Stimulated activated CD8-positive, alpha-beta memory T cell treated with anti-CD3 and anti-CD28 coated beads, Interleukin-2, amount 100 ng/mL, for 1 hour (primary cell): Measurements from ENCODE around the gene PCDH15.
"Not testable (repeated sequence)": the region's sequence is repeated elsewhere in the genome, so short reads cannot be mapped to it uniquely, and the experiment has no call there.

Experiments used
- DNase-seq, 2 donors: peaks; one replicate each; pipeline ENCODE4 v3.0.0-alpha.2; 2020; ENCODE audit warnings: low read depth in 2 of 2

Gene PCDH15

DNA sequence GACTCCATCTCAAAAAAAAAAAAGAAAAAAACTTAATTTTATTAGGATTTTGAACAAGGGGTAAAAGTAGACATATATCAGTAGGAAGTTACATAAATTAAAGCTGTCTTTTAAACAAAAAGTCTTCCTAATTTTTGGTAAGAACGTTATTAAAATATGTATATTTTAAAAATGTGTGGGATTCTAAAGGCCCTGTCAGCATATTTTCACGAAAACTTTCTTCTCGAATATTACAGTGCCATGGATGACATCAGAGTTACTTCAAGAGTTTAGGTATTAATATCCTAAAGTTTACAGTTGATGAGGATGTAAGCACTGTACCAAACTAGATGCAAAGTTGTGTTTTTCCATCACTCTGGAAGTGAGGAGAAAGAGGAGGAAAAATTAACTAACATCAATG is 820.8 kb downstream of the PCDH15 start:
- DNase-seq, result no peak

GRCh38 chr10:53978301-53978700 is 822.7 kb downstream of the PCDH15 start:
- no peak for DNase-seq

DNA sequence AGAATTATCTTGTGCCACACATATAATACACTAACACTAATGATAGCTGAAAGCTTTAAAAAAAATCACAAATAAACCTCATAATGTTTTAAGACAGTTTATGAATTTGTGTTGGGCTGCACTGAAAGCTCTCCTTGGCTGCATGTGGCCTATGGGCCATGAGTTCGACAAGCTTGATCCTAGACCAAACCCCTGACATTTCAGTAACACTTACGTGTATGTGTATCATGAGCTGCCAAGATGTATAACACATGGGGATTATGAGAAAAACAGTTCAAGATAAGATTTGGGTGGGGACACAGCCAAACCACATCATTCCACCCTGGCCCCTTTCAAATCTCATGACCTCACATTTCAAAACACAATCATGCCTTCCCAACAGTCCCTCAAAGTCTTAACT is 823.8 kb downstream of the PCDH15 start:
- DNase-seq, result no peak

DNA sequence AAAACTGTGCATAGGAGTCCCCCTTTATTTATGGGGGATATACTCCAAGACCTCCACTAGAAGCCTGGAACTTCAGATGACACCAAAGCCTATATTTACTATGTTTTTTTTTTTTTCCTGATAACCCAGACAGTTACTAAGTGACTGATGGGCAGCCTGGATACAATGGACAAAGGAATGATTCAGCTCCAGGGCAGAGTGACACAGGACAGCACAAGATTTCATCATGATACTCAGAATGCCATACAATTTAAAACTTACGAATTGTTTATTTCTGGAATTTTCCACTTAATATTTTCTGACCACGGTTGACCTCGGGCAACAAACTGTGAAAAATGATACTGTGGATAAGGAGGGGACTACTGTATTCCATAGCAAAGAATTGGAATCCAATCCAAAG is 843.6 kb downstream of the PCDH15 start:
- DNase-seq, result no peak

DNA sequence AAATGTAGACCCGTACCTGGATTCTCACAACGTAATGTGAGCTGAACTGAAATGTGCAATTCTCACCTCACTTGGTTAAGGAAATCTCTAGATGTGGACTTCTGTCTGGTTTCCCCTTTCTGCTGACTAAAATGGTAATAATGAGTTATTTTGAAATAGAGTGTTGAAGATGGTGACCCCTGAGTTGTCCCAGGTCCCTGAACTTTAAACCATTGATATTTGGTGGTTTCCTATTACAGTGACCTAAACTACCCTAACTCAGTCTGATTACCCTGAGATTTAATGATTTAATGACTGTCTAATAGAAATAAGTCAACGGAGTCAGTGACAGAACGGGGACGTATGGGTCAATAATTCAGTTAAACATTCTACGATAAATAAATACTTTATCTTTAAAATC is 845.9 kb downstream of the PCDH15 start:
- no peak for DNase-seq

GRCh38 chr10:53952698-53953630 is 848.1 kb downstream of the PCDH15 start:
- no peak for DNase-seq

- no peak for DNase-seq
These were observed 861.4 kb downstream of the PCDH15 start for GRCh38 chr10:53939654-53940053.

DNA sequence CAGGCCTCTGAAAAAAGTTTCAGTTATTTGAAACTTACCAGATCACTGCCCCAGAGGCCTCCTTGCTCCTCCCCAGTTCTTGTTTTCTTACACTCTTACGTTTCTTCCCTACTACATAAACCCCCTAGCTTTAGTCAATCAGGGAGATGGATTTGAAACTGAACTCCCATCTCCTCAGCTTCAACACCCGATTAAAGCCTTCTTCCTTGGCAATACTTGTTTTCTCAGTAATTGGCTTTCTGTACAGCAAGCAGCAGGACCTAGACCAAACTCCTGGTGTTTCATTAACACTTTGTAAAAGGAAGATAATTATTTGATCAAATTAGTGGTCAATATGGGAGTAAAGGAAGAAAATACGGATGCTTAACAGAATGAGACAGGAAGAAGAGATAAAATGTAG is 870.4 kb downstream of the PCDH15 start:
- DNase-seq, result no peak

- DNase-seq, result not testable (repeated sequence)
These were observed 876.9 kb downstream of the PCDH15 start for GRCh38 chr10:53924051-53924700.

- no peak for DNase-seq
These were observed 882.3 kb downstream of the PCDH15 start for GRCh38 chr10:53918755-53919154.

GRCh38 chr10:53909791-53910190 is 891.2 kb downstream of the PCDH15 start:
- no peak for DNase-seq

DNA sequence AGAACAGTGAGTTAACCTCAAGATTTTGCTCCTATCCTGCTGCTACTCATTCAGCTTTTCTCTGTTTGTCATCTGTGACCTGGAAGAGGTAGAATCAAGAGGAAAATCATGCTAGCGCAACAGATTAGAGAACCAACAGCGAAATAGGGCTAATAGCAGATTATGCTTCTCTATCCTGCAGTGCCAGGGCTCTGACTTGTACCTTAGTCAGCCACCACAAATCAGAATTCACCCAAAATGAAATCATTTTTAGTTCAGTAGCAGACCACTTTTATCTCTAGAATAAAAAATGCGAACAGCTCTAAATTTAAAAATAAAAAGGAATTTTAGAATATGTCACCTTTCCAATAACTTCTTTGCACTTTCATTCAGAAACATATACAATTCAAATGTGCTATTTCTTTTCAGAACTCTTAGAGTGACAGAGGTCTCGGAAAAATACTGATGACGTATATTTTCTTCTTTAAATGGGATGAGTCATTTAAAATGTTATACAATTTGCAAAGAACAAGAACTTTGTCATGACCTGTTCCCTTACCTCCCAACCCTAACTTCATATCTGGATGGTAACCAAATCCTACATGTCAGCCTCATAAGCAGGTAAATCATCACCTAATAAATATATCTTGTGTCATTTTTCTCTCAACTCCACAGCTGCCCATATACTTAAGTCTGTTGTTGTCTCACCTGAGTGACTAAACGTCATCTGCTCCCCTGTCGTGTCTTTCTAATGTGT is 896.4 kb downstream of the PCDH15 start:
- DNase-seq, result no peak

DNA sequence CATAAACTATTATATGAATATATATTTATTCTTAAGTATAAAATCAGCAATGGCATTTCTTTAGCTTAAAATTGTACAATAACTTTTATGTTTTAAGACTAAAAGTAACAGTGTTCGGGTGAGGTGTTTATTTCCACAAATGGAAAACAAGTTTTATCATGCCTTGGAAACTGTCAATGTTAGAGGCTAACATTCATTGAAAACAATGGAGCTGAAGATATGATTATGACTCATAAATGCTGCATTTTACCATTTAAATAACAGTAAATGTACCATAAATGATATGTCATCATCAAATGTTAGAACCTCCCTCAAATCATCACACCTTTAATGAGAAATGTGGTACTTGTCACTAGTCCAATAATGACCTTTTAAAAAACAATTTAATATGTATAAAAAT is 897.3 kb downstream of the PCDH15 start:
- no peak for DNase-seq

DNA sequence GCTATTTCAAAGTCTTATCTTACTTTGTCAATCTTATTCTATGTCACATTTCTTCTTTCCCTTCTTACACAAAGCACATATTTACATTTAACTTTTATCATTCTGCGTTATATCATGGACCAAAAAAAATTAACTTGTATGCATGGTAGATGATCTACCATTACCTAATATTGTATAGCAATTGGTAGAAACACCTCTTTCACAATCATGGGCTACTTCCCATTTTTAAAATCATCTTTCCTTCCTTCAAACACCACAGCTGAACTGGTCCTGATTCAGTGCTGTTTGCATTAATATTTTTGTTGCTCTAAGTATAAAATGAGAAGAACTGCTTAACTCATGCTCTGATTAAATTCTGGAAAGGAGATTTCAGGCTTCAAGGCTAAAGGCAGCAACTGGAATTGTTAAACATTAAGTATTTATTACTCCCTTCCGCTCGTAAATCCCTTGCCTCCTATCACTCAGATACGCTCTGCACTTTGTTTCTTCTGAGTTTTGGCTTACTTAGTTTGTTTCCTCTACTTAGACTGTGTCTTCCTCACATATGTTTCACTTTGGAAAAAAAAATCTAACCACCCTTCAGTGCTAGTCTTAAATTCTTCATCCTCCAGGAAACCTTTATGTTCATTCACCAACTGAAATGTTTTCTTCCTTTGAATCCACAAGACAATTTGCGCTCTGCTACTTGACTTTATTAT is 901.4 kb downstream of the PCDH15 start:
- DNase-seq, result no peak

GRCh38 chr10:53898532-53898931 is 902.5 kb downstream of the PCDH15 start:
- DNase-seq, result no peak

- DNase-seq, result no peak
These were observed 906.9 kb downstream of the PCDH15 start for GRCh38 chr10:53894145-53894544.

- DNase-seq, result no peak
These were observed 908.0 kb downstream of the PCDH15 start for GRCh38 chr10:53893061-53893460.

GRCh38 chr10:53886325-53887300 is 914.4 kb downstream of the PCDH15 start:
- DNase-seq, result no peak

- DNase-seq, result no peak
These were observed 936.2 kb downstream of the PCDH15 start for GRCh38 chr10:53864846-53865245.

DNA sequence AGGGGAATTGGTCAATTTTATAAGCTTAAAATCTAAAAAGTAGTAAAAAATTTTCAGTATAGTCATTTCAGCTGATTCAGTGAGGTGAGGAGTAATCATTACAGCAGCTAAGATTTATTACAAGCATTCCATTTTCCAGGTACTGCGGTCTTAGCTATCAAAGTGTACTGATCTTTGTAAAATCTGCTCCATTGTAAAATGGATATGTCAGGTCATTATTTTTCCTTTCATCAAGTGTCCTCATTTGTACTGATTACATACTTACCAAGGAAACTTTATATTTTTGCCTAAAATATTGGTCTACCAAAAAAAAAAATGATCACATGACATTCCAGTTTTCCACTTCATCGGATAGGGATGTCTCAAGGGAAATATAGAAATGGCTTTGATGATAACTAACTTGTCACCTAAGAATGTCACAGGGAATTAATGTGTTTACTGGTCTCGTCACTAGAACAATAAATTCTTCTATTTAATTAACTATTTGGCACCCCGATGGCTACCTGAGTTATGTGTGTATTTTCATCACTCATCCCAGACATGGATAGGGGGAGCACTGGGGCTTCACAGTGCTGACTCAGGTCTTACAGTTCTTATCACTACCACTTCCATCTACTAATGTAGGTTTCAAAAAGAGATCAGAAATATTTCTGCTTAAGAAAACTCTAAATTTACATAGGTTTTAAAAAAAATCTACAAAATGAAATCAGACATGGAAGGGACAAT is 948.4 kb downstream of the PCDH15 start:
- no peak for DNase-seq
